NCI-H1092 (cell line): ENCODE data around the gene LAMA5.

Source experiments
- DNase-seq: peaks from one replicate; lab custom pipeline; 2025; lab: John Stamatoyannopoulos, UW

Gene LAMA5

DNA sequence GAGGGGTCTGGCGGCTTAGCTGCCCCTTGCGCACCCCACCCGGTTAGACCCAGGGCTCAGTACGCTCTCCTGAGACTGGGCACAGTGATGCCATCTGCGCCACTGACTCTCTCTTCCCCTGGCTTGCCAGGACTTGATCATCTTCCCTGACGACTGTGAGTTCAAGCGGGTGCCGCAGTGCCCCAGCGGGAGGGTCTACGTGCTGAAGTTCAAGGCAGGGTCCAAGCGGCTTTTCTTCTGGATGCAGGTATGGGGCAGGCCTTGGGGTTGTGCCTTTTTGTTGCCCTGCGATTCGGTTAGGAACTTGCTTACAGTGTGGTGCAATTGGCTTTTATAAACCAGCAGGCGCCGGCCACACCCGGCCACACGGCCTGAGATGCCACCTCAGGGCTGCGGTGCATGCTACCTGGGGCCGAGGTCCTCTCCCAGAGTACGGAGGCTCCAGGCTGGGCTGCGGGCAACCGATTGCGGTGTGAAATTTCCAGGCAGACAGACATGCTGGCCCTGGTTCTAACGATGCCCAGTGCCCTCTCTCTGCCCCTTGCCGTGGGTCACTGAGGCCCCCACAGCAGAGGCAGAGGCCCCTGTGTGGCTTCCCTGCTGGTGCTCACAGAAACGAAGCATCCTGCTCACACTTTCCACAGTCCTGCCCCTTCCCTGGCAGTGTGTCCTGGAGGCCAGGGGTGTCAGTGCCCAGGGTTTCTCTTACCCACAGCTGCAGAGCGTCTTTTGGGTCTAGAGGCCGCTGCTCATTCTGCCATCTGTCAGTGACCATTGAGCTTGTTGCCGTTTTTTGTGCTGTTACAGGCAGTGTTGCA, 62.6 kb downstream of the LAMA5 start:
- no peak for DNase-seq

DNA sequence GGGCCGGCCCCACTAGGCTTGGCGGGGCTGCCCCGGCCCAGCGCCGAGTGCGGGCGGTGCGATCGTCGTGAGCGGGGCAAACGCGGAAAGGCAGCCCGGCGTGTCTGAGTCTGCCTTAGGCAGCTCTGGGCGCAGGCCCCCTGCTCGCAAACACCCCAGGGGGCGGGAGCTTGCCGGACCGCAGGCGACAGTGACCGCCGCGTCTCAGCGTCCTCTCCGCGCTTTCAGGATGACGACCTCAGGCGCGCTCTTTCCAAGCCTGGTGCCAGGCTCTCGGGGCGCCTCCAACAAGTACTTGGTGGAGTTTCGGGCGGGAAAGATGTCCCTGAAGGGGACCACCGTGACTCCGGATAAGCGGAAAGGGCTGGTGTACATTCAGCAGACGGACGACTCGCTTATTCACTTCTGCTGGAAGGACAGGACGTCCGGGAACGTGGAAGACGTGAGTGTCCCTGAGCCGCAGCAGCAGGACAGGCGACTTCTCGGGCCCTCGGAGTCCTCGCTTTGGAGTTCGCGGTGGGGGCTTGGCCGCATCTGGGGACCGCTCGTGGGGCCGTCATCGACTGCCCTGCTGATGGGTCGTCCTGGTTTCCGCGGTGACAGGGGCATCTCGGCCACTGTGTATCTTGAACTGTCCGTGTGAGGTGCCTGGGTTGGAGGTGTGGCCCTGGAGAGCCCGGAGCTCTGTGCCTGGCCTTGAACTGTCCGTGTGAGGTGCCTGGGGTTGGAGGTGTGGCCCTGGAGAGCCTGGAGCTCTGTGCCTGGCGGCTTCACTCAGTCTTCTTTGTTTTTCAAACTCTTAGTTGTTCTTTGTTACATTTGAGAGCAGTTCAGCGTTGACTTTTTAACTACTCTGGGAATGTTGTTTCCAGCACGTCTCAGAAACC, 63.5 kb downstream of the LAMA5 start:
- no peak for DNase-seq

DNA sequence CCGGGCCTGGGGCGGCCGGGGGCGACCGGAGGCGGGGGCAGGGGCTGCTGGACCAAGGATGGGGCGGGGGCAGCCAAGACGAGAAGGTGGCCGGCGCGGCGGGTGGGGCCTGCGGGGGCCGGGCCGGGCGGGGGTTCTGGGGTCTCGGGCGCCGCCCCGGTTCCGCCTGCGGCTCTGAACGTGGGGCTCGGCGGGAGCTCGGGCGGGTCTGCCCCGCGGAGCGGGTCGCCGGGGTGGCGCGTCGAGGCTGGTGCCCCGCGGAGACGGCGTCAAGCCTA, 64.1 kb downstream of the LAMA5 start:
- no peak for DNase-seq

DNA sequence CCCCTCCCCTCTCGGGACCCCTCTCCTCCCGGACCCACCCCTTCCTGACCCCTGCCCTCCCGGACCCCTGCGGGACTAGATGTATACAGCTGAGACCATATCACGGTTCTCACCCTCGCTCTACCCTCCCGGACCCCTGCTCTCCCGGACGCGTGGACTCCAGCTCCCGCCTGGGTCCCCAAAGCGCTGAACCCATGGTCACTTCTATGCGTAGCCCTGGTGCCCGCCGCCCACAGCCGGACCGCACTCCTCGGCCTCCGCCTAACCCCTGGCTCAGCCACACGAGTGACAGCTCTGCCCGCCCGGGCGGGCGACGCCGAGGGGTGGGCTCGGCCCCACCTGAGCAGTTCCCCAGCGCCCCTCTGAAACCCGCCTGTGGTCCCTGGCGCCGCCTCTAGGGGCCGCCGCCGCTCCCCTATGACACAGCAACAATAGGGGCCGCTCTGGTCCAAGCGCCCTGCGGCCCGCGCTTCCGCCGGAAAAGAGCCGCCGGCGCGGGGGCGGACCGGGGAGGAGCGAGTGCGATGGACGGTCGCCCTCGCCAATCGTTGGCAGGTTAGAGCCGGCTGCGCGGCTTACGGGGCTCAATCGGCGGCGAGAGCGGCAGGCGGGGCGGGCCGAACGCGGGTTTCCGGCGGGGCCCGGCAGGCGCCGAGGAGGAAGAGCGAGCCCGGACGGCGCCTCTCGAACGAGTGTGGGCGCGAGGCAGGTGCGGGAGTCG, 64.6 kb downstream of the LAMA5 start, which contains the start of gene ADRM1:
ADRM1 (plus strand) TSS at position 657 of the 721 bp plus-strand sequence. CDS start 572 bp downstream, outside the sequence.
- peak; percentile 96 for DNase-seq

DNA sequence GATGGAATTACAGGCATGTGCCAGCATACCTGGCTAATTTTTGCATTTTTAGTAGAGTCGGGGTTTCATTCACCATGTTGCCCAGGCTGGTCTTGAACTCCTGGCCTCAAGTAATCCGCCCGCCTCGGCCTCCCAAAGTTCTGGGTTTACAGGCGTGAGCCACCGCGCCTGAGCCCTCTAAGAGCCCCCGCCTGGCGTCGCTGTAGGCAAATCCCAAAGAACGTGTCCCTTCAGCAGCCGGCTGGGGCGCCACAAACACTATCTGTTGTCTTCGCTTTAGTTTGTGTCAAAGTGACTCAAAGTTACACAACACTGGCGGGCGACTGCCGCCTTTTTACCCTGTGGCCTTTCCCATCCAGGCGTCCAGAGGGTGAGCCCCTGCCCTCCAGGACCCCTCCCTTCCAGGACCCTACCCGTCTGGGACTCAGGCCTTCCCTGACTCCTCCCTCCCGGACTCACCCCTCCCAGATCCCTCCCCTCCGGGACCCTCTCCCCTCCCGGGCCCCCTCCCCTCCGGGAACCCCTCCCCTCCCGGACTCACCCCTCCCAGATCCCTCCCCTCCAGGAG, 65.3 kb downstream of the LAMA5 start:
- DNase-seq: peak; percentile 84

DNA sequence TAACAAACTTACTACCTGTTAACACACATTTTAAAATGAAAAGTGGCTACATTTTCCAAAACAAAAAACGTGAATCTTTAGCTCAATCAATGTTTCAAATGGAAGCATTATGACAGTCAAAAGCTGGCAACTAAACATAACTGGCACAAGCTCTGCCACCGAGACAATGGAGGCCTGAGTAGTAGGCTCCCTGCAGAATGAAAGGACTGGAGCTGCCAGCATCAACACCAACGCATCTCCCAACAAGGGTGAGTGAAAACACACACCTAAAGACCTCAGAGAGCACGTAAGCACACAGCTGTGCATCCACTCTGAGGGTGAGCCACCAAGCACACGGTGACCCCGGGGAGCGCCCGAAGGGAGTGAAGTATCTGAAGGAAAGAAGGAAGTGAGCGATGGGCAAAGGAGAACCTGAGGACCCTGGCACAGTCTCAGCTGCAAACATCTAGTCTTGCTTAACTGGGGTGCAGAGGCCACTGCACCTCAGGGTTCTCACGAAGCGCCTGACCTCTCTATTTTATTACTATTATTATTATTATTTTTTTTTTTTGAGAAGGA, 65.9 kb downstream of the LAMA5 start:
- no peak for DNase-seq

DNA sequence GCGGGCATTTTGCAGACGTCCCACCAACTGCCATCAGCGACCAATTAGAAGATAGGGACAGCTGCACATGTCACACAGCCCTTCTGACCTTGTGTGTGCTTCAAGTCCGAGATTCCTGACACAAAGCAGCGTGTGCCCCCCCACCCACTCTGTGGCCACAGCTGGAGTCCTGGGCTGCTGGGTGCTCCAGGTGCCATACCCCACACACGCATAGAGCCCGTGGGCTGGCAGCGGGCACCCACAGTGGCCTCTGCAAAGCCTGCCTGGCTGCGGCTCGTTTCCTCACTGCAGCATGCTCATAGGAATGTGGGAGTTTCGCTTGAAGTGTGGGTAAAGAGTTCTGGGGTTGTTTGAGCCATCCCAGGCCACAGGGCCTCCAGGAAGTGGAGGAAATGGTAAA, 66.8 kb downstream of the LAMA5 start:
- no peak for DNase-seq

DNA sequence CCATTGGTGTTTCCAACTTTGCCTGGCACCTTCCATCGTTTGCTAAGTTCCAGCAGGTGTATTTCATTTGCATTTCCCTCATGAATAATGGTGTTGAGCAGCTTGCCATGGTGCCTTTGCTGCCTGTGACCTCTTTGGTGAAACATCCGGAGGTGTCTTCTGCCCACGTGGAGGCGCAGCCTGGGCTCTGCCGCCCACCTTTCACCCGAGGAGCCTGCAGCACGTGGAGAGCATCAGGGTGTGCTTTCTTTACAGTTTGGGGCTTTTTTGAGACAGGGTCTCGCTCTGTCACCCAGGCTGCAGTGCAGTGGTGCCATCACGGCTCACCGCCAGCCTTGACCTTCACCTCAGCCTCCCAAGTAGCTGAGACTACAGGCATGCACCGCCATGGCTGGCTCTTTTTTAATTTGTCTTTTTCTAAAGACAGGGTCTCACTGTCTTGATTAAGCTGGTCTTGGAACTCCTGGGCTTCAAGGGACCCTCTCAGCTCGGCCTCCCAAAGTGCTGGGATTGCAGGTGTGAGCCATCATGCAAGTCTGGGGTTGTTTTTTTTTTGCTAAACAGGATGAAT, 67.4 kb downstream of the LAMA5 start:
- no peak for DNase-seq

DNA sequence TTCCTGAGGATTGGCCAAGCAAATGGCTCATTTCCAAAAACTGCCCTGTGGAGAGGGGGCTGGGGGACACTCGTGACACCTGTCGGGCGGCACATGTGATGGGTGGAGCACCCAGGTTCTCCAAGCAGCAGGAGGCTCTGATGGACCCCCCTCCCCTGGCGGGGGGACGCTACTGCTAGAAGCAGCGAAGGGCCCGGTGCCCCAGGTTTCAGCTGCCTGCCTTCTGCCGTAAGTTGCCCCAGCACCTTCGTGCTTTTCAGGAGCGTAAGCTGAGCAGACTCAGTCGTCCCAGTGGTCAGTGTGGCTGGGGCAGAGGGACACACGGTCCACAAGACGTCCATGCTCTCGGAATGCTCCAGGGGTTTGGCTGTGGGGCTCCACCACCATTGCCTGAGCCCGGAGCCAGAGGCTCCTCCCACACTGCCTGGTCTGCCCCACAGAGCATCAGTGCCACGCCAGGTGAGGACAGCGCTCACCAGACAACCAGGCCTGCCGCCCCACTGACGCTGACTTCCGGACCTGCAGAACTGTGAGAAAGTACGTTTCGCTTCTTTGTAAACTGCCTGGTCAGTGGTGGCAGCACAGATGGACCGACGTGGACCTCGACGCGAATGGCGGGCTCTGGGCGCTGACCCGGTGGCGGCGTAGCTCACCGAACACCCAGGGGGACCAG, 68.4 kb downstream of the LAMA5 start:
- no peak for DNase-seq

DNA sequence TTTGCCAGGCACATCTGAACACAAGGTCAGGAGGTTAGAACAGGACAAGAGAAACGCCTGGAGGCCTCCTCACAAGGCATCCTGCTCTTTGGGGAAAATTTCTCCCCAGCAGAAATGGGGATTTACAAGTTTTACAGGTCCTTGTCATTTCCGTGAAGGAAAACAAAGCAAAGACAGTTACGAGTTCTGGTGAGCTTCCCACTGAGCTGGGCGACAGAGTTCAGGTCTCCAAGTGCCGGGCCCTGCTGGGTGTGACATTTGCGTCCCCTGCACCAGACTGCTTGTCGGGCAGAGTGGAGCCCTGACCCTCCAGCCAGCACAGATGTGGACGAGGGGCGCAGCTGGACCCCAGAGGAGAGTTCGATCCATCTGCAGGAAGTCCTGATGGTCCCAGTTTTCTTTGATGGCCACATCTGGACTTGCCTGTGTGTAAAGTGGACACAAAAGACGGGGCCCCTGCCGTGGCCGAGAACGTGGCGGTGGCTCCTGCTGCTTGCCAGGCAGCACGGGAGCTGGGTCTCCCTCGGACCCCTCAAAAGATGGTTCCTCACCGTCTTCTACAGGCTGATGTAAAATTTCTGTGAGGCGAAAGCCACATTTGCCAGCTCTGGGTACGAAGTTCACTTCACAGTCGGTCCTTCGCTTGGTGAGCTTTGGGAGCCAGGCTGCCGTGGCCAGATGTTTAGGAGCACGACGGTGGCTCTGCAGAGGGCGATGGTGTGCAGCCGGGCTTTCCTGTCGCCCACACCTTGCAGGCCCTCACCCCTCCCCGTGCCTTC, 69.5 kb downstream of the LAMA5 start:
- no peak for DNase-seq

DNA sequence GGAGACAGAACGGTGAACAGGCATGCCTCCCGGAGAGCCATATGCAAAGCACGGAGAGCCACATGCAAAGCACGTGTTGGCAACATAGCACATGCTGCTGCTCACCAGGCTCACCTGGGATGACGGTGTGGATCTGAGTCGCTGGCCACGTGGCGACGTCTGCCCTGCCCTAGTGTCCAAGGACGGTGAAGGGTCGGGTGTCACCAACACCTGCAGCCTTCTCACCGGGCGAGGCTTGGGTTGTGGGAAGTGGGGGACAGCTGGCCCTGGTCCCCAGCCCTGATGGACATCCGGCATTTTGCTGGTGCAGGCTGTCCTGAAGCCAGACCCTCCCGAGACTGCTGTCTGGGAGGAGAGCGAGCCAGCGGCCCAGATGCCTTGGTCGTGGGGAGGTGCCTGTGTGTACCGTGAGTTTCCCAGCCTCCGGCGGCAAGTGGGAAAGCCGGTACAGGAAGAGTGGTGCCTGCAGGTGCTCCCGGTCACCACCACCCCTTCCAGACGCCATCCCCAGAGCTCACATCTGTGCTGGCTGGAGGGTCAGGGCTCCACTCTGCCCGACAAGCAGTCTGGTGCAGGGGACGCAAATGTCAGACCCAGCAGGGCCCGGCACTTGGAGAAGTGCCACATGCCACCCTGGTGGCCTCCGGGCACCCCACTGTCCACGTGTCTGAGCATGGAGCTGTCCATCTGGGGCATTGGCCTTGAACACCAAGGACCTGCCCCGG, 70.2 kb downstream of the LAMA5 start:
- no peak for DNase-seq

DNA sequence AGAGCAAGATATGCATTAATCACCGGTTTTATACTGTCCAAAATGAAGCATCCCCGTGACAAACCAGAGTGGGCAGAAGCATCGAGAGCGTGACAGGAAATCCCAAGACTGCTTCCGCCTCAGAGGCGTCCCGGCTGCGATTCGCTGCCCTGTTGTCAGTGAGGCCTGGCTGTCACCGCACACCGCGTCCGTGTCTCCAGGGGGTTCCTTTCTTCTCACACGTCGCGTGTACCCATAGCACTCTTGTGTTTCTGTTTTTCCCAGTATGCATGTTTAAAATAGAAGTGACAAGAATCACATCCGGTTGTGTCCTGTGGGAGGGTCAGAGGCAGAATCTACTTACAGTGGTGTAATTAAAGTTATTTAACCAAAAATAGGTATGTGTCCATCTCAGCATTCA, 72.6 kb downstream of the LAMA5 start:
- no peak for DNase-seq

DNA sequence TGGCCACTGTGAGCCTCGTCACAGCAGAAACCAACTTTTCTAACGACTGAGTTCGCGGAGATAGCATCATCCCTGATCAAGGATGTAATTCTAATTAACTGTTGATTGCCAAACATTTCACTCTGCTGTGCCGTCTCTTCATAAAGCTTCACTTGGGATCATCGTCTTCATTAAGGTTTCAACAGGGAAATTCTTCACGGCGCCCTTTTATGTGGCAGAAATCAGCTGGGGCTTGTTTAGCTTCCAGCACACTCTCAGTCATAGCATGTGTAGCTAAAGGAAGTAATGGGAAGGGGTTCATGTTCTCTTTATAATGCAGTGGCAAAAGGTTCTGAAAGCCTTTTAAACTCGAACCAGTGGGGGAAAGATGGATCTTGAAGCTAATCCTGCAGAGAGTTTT, 73.2 kb downstream of the LAMA5 start:
- DNase-seq: no peak

DNA sequence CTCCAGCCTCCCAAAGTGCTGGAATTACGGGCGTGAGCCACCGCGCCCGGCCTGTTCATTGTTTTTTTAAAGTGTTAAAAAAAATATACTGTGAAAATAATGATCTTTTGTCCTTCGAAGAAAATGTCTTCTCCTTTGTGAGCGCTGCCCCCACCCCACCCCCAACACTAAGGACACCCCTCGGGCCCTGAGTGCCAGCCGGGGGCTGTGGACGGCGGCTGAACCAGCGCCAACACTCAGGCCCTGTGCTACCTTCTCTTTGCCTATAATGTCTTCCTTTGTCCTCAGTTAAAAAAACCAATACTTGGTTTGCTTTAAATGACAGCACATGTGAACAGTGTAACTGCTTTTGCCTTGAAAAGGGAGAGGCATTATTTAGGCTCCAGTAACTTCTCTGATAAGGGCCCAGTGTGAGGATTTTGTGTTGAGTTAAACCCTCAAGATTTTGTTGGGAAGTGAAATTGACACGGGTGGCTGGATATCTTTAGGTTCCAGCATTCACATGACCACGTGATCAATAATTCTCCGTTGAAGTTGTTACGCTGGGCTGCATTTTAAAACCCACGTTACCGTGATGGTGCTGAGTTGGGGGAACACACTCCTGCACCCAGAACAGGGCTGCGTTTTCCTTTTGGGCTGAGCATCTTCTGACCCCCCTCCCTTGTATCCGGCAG, 73.9 kb downstream of the LAMA5 start:
- no peak for DNase-seq

DNA sequence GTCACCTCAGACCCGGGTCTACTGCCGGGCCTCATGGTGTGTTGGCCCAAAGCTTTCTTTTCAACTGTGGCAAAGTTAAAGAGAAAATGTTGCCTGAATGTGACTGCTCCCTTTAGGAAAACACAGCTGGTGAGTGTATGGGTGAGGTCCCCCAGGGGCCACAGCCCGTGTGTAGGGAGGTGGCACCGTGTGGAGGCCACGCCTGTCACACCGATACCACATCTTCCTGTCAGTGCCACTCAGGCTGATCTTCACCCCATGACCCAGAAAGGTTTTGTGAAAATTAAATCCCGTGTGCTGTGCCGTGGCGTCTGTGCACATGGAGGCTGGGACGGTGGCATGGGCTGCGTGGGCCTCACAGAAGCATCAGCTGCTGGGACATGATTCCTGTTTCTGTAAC, 75.0 kb downstream of the LAMA5 start:
- DNase-seq: no peak

DNA sequence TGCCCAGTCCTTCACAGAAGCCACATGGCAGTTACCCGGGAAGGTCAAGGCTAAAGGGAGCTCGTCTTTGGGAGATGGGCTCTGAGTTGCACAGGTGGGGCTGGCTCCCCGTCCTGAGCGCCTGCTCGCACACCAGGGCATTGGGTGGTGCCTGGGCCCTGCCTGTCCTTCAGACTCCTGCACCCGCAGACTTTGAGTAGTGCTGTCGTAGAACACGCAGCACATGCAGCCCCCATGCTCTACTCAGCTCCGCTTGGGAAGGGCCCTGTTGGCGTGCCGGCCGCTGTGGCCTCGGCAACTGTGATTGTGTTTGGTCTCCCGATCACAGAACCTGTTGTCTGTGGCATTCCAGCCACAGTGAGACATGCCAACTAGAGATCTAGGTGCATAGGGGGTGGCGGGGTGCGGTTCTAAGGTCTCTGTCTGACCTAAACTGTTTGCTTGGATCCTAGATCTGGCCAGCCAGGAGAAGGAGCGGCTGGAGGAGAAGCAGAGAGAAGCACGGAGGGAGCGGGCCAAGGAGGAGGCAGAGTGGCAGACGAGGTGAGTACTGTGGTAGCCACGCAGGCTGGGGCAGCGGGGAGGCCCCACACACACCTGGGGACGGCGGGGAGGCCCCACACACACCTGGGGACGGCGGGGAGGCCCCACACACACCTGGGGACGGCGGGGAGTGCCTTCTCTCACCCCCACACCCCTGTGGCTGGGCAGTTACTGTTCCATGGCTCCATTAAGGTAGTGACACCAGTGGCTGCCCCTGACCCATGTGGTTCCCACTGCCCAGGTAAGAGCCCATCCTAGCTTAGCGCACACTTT, 75.7 kb downstream of the LAMA5 start:
- no peak for DNase-seq

DNA sequence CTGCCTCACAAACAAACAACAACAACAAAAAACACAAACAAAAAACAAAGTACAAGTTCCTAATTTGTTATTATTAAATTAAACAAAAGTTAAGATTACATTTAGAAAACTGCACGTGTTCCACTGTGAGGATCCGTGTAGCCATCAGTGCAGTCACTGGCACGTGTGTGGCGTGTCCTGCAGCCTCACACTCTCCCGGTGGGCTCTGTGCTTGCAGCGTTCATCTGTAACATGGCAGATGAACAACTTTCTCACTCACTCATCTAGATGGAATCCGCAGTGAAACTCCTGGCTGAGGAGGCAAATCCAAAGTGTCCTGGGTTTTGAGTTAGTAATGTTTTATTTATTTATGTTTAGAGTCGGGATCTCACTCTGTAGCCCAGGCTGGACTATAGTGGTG, 77.2 kb downstream of the LAMA5 start:
- DNase-seq: no peak

DNA sequence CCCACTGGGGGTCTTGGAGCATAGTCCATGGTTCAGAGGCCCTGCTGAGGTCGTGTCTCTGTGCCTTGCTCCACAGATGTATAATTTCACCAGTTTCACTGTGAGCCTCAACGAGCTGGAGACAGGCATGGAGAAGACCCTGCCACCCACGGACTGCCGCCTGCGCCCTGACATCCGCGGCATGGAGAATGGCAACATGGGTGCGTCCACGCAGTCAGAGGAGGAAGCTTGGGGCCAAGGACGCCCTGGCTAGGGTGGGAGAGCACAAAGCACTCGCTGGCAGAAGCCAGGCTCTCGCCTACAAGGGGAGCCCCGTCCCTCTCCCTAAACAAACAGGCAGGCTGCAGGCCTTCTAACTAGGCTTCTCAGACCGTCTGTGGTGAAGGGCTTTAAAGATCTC, 78.0 kb downstream of the LAMA5 start:
- DNase-seq: no peak
